IPS-18a (cell line): ENCODE measurements around the gene CFAP77.

Experiments used
- H3K27ac ChIP-seq: one replicate; pipeline ENCODE4 v1.5.1; 2013; ENCODE audit warnings: low read length
- H3K27me3 ChIP-seq: one replicate; pipeline ENCODE4 v1.6.1; 2013; ENCODE audit warnings: mild to moderate bottlenecking, low read length; ENCODE audit not compliant: control insufficient read depth, insufficient read depth
- H3K36me3 ChIP-seq: one replicate; pipeline ENCODE4 v1.6.1; 2013; ENCODE audit warnings: low read depth, low read length; ENCODE audit not compliant: control insufficient read depth
- H3K4me1 ChIP-seq: one replicate; pipeline ENCODE4 v1.6.1; 2013; ENCODE audit warnings: low read depth, low read length; ENCODE audit not compliant: control insufficient read depth
- H3K4me3 ChIP-seq: one replicate; pipeline ENCODE4 v1.5.1; 2013; ENCODE audit warnings: low read length
- H3K9ac ChIP-seq: one replicate; pipeline ENCODE4 v1.6.1; 2013; ENCODE audit warnings: mild to moderate bottlenecking, low read length, moderate library complexity
- H3K9me3 ChIP-seq: one replicate; pipeline ENCODE4 v1.6.1; 2013; ENCODE audit warnings: low read depth, low read length; ENCODE audit not compliant: control insufficient read depth

CFAP77 gene

DNA sequence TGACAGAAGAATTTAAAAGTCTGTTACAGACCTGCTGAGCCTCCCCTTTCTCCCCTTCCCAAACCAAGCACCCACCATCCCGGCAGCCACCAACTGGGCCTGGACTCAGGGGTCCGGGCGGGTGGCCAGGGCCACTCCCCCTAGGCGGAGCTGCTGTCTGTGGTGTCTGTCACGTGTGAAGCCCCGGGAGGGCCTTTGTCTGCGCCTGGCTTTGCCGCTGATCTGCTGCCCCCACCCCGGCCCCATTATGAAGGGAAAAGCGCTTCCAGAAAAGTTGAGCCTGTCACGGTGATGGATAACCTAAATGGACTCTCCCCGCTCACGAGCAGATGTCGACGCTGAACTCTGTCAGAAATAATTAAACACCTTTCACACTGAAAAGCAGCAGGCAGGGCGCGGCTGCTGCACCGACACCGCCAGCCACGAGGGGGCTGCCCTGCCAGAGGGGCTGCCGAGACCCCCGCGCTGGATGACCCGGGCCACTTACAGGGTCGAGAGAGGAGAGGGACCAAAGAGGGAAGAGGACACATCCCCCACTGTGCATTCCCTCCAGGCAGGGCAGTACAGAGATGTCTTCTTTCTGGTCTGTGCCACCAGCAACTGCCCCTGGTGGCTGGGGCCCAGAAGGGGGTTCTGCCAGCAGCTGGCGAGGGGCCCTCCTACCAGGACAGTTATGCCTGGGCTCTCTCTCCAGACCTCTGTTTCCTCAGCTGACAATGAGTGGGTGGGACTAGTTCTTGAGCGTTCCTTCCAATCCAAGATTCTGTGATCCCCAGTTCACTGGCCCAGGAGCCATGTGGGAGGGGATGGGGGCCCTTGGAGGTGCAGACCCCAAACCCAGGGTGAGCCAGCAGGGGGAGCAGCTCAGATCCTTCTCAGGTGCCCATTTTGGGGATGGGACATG, 136.4 kb downstream of the CFAP77 start:
- Histone ChIP-seq H3K36me3 (no peaks in the 10 kb centered on the region), H3K9ac (peak overlapping the region; percentile 52), H3K27ac (no peak overlapping the region), H3K9me3 (no peaks in the 10 kb centered on the region), H3K4me3 (peak overlapping the region; percentile 63), H3K27me3 (no peaks in the 10 kb centered on the region), H3K4me1 (peaks cover 3% of the 10 kb centered on the region)

DNA sequence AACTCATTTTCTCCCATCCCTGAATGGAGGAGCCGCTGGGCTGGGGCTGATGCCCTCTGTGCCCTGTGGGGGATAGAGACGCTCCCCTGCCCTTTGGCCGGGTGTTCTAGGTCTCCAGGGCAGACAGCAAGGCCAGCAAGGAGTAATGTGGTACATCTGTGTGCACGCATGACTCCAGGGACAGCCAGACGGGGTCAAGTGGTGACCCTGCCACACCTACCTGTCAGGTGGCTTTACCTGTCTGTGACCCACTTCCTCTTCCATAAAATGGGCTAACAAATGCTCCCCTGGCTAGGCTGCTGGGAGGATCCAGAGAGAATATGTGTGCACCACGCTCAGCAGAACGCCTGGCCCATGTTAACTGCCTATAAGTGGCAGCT, 137.0 kb downstream of the CFAP77 start:
- H3K4me1 ChIP-seq = peaks cover 3% of the 10 kb centered on the region
- H3K36me3 ChIP-seq = no peaks in the 10 kb centered on the region
- H3K27ac ChIP-seq = no peak overlapping the region
- H3K4me3 ChIP-seq = no peak overlapping the region
- H3K9me3 ChIP-seq = no peaks in the 10 kb centered on the region
- H3K27me3 ChIP-seq = no peaks in the 10 kb centered on the region
- no peak overlapping the region for H3K9ac ChIP-seq

DNA sequence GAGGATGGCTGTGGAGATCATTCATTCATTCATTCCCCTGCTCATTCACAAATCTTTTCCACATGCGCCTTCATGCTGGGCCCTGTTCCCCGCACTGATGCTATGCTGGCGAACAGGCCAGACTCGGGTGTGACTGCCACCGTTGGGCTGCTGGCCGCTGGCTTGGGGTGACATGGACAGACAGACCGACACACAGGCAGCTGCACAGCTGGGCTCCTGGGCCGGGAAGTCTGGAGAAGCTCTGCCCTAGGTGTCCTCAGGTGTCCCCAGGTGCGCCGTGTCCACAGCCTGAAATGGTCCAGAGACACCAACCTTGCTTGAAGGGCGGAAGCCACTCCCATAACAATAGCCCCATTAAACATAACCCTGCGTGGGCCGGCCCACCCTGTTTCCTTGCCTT, 137.4 kb downstream of the CFAP77 start:
- Histone ChIP-seq H3K9ac (no peak overlapping the region), H3K36me3 (no peaks in the 10 kb centered on the region), H3K4me3 (no peak overlapping the region), H3K27me3 (no peaks in the 10 kb centered on the region), H3K4me1 (peaks cover 3% of the 10 kb centered on the region), H3K27ac (no peak overlapping the region), H3K9me3 (no peaks in the 10 kb centered on the region)

DNA sequence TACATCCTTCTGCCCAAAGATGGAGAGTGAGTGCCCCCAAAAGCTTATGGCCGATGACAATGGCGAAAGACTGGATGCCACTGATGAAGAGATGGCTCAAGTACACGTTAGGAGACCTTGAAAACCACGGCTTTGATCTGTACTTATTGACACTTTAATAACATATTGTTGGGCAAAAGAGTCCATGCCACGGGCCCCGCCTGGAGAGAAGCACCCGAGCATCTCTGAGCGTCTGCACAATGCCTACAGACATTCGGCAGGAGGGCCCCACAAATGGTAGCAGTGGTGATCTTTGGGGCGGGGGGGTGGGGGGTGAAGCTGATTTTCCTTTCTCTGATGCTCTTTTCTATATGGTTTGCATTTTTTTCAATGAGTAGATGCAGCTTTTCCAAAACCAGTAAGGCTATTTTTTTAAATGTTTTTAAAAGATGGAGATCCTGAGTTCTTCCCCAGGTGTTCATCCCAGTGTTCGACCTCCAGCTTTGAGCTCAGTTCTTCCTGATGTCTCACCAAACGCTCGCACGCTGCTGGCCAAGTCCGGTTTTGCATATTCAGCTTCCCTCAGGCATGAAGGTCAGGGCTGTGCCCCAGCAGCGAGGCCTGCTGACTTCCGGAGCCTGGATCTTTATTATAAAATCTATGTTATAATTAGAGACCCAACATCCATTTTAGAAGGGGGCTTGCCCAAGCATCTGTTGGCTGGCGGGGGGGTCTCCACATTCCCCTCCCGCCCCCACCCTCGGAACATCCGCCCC, 138.1 kb downstream of the CFAP77 start:
- H3K9ac ChIP-seq = no peak overlapping the region
- no peak overlapping the region for H3K4me3 ChIP-seq
- H3K27me3 ChIP-seq = no peaks in the 10 kb centered on the region
- no peaks in the 10 kb centered on the region for H3K9me3 ChIP-seq
- H3K36me3 ChIP-seq = no peaks in the 10 kb centered on the region
- H3K27ac ChIP-seq = no peak overlapping the region
- H3K4me1 ChIP-seq = peaks cover 3% of the 10 kb centered on the region

DNA sequence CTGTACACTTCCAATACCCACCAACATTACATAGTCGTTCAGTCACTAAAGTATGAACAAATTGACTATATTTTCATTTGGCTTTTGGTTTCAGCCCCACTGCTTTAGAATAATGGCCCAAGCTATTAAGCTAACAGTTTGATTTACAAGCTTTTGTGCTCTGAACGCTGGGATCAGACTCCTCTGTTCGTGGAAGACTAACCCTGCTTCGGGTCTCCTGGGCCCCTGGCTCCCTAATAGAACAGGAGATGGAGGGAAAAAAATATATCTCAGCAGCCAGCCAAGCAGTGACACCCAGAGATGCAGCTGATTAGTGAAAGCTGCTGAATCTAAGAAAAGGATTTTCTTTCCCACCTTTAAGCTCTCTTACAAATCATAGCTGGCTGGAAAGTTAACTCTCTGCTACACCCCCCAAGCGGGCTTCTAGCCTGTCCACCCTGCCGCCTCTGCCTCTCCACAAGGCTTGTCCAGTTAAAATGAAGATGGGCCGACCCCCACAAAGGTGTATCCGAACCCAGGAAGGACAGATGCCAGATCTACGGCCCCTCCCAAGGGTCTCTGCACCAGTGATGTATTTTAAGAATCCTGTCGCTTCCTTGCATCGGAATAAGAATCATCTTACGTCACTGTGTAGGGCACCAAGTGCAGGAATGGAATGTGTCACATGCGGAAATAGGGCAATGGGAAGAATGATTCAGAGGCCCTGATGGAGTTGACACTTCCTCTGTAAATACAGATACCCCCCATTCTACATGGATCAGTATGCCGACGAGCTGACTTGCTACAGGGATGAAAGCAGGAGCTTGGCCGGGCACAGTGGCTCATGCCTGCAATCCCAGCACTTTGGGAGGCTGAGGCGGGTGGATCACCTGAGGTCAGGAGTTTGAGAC, 139.0 kb downstream of the CFAP77 start:
- peaks cover 3% of the 10 kb centered on the region for H3K4me1 ChIP-seq
- no peaks in the 10 kb centered on the region for H3K27me3 ChIP-seq
- no peak overlapping the region for H3K4me3 ChIP-seq
- no peaks in the 10 kb centered on the region for H3K9me3 ChIP-seq
- no peaks in the 10 kb centered on the region for H3K36me3 ChIP-seq
- H3K9ac ChIP-seq = no peak overlapping the region
- H3K27ac ChIP-seq = no peak overlapping the region

DNA sequence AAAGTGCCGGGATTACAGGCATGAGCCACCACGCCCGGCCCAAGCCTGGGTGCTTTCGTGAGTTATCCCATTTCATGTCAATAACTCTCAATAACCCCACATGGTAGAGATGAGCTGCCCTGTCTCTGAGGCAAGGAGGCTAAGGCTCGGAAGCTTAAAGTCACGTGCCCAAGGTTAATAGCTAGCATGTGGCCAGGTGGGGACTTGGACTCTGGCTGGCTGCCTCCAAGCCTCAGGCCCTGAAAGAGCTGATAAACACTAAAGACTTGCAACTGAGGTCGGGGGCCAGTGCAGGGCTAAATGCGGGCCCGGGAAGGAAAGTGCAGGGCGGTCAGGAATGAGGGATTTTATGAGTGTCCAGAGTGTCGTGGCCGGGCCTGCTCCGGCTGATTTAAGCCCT, 141.5 kb downstream of the CFAP77 start:
- Histone ChIP-seq H3K9ac (no peak overlapping the region), H3K9me3 (no peaks in the 10 kb centered on the region), H3K4me1 (peaks cover 12% of the 10 kb centered on the region), H3K36me3 (no peaks in the 10 kb centered on the region), H3K4me3 (no peak overlapping the region), H3K27me3 (no peaks in the 10 kb centered on the region), H3K27ac (no peak overlapping the region)

DNA sequence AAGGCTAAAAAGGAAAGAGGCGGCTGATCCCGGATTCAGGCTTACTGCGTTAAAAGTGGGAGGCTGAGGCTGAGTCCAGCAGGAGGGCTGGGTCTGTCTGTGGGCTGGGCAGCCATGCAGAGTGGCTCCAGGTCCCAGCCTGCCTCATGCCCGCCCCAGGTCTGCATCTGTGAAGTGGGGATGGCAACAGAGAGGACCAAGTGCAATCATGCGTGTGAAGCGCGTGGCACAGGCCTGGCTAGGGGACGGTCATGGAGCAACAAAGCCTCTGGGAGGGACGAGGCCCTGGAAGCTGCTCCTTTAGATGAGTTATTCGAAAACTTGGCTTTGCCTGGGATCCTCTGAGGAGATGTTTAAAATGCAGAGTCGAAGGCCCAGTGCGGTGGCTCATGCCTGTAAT, 142.0 kb downstream of the CFAP77 start:
- Histone ChIP-seq H3K27me3 (no peaks in the 10 kb centered on the region), H3K27ac (no peak overlapping the region)

DNA sequence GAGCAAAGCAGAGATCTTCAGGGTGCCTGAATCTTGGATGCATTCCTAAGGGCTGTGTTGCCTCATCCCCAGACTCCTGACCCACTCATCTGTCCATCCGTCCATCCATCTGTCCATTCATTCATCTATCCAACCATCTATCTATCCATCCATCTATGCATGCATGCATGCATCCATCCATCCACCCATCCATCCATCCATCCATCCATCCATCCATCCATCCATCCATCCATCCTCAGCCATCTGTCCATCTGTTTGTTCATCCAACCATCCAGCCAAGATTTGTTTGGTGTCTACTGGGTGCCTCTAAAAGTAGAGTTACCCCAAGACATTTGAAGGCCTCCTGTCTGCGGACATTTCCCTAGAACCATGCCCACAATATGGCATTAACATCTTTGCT, 144.7 kb downstream of the CFAP77 start:
- Histone ChIP-seq H3K9me3 (no peaks in the 10 kb centered on the region), H3K4me1 (peaks cover 10% of the 10 kb centered on the region), H3K27me3 (no peaks in the 10 kb centered on the region), H3K4me3 (no peak overlapping the region), H3K36me3 (no peaks in the 10 kb centered on the region), H3K9ac (no peak overlapping the region), H3K27ac (no peak overlapping the region)

More for the DNA sequence above, 142.0 kb downstream of the CFAP77 start:
- Histone ChIP-seq H3K9me3 (no peaks in the 10 kb centered on the region), H3K9ac (no peak overlapping the region), H3K36me3 (no peaks in the 10 kb centered on the region), H3K4me3 (no peak overlapping the region), H3K4me1 (peaks cover 10% of the 10 kb centered on the region)

DNA sequence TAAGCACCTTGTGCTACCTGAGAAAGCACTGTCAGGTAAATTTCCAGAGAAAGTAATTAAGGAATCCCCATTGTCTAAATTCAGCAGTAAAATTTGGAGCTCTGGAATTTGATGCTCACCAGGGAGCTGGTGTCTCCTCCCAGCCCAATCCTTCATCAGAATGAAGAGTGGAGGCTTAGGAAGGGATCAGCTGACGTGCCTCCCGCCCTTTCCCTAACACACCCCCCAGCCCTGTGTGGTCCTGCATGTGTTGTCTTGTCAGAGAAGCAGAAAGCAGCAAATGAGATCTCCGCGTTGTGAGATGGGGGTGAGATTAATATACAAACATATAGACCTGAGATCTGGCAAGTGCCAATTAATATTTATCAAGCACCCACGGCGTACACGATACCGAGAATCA, 145.5 kb downstream of the CFAP77 start:
- Histone ChIP-seq H3K27me3 (no peaks in the 10 kb centered on the region), H3K9ac (no peak overlapping the region), H3K4me1 (peaks cover 10% of the 10 kb centered on the region), H3K4me3 (no peak overlapping the region), H3K36me3 (no peaks in the 10 kb centered on the region), H3K27ac (no peak overlapping the region), H3K9me3 (no peaks in the 10 kb centered on the region)

DNA sequence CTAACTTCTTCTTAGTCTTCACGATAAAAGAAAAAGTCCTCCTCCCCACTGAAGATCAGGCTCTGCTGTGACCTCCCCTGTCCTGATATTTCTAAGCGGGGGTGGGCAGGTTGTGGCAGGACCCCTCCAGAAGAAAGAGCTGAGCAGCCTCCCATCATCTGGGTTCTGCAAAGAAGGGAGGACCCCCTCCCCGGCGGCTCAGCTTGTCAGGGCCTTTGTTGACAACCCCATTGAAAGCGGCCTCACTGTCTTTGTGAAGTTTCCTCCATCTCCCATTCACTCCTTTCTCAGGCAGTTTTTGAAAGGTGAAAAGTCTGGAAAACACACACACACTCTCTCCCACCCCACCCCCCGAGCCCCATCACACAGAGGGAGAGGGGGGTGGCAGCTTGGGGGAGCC, 146.2 kb downstream of the CFAP77 start:
- Histone ChIP-seq H3K36me3 (no peaks in the 10 kb centered on the region), H3K9ac (no peak overlapping the region), H3K27me3 (no peaks in the 10 kb centered on the region)

DNA sequence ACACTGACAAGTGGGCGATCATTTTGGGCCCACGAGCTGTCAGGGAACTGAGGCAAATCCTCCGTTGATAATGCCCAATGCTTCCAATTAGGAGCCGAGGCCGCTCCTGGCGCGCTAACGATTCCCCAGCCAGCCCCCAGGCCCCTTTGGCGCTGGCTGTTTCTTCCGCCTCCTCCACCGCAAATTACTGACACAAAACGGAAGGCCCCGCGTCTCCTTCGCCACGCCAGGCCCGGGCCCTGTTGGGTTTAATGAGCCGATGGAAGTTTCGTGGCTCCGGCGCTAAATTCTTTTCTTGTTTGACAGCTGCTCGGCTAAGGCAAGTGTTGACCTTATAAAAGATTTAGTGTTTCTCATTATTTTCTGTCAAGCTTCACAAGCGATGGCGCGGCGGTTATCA, 146.7 kb downstream of the CFAP77 start:
- Histone ChIP-seq H3K4me3 (no peak overlapping the region), H3K4me1 (peaks cover 10% of the 10 kb centered on the region), H3K36me3 (no peaks in the 10 kb centered on the region), H3K9me3 (no peaks in the 10 kb centered on the region), H3K27ac (no peak overlapping the region), H3K9ac (no peak overlapping the region), H3K27me3 (no peaks in the 10 kb centered on the region)

More for the DNA sequence above, 146.2 kb downstream of the CFAP77 start:
- Histone ChIP-seq H3K4me1 (peaks cover 10% of the 10 kb centered on the region), H3K27ac (no peak overlapping the region), H3K4me3 (no peak overlapping the region), H3K9me3 (no peaks in the 10 kb centered on the region)
